8988T (cell line): ENCODE measurements around the gene DMRTA1.
"Not testable (repeated sequence)": the region's sequence is repeated elsewhere in the genome, so short reads cannot be mapped to it uniquely, and the experiment has no call there.

ENCODE experiments used
- DNase-seq: peaks from one replicate; pipeline ENCODE4 v3.0.0; 2011

DMRTA1 gene, protein sequence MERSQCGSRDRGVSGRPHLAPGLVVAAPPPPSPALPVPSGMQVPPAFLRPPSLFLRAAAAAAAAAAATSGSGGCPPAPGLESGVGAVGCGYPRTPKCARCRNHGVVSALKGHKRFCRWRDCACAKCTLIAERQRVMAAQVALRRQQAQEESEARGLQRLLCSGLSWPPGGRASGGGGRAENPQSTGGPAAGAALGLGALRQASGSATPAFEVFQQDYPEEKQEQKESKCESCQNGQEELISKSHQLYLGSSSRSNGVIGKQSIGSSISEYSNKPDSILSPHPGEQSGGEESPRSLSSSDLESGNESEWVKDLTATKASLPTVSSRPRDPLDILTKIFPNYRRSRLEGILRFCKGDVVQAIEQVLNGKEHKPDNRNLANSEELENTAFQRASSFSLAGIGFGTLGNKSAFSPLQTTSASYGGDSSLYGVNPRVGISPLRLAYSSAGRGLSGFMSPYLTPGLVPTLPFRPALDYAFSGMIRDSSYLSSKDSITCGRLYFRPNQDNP

DNA sequence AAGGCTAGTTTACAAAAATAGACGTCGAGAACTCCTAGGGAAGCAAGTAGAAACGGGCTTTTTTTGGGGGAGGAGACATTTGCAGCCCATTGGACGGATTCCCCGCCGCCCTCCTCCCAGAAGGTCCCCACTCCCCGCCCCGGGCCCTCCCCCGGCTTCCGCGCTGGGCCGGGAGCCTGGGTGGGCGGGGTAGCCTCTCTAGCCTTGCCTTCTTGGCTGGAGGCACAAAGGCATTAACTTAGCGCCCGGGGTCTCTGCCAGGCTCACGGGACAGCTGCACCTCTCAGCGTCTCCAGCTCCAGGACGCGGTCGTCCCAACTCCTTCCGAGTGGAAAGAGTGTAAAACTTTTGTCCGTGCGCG lies at the start of gene DMRTA1:
Gene DMRTA1 (plus strand): TSS at position 236 of the 361 bp plus-strand sequence. CDS start 242 bp downstream, outside the sequence.
- peak; percentile 45 for DNase-seq

DNA sequence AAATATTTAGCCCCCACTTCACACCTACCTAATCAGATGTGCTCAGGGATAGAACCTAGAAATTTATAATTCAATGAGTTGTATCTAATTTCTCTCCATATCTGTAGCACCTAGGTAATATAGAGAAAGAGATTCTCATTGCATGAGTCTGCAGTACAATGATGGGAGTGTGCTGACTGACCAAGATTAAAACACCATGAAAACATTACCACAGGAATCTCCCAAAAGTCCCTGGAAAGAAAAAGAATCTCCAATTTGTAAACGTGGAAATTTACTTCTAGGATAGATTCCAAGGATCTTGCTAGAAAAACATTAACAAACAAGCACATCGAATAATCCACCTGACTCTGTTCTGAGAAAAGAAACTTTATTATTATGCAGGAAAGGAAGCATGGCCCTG lies 45.0 kb upstream of the DMRTA1 start:
- no peak for DNase-seq

DNA sequence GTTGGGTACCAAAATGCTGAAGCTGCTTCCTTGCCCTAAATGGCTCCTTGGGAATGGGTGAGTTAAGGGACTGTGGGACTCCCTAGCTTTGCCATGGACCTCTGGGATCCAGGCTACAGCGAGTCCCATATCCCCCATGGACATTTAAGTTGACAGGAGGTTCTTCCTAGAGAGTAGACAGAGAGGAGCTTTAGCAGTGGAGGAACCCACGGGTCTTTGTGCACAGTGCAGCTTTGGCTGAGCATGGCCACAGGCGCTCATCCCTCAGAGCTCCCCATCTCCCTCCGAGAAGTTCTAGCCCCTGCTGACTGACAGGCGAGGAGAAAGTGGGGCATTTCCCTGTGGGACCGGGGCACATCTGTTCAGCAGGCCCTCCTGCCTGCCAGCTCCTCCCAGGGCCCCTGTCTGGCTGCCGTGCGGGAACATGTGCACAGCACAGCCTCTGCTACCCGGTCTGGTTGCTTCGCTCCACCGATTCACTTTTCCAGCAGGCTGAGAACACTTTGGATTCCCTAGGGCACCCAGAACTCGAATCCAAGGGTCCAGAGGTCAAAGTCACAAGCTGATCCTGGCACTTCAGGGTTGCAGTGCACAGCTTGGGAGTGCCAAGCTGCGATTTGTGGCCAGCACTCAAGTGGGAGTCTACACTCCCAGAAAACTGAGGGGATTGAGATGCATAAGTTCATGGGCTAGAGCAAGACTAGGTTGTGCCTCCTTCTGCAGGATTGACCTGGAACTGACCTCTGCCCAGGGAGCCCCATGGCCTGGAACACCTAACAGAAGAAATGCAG lies 40.6 kb upstream of the DMRTA1 start:
- DNase-seq: no peak

DNA sequence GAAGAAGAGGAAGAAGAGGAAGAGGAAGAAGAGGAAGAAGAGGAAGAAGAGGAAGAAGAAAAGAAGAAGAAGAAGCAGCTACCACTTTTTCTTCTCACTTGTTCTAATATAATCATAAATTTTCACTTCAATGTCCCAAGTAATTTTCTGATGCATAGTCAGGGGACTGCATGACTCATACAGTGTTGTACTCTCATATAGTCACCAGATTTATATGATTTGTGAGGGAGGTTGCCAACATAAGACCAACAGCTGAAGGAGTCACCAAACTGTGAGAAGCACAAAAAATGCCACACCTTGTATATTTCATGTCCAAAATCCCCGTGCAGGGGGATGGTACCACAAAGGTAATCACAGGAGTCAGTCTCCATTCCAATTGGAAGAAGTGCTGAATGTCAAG lies 32.7 kb upstream of the DMRTA1 start:
- no peak for DNase-seq

DNA sequence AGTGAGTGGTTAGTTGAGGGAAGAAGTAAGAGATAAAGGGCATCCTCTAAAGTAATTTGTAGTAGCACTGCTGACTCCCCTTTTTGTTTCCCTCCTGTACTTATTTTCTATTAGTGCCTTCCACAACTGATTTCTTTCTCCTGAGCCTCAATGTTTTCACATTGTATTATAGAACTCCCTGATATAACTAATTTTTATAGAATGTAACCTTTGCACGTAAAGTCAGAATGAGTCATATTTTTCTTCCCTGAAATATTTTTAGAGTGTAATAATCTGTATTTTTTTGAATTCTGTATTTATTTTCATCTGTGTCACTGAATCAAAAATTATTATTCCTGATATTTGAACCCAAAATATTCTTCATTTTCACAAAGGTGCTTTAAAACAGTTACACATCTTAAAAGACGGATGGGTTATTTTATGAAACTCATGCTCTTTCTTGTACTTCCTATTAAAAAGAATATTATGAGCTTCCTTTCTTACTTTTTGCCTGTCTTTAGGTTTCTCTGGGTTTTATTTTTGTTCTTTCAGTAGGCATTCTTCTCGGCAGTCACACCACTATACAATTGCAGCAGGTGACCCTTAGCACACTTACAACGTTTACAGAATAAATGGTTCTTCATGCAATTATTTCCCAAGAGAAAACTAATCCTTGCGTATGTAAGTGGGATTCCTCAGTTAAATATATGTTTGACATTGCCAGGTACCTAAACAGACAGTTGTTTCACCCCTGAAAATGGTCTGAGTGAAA lies 30.5 kb upstream of the DMRTA1 start:
- DNase-seq: no peak

DNA sequence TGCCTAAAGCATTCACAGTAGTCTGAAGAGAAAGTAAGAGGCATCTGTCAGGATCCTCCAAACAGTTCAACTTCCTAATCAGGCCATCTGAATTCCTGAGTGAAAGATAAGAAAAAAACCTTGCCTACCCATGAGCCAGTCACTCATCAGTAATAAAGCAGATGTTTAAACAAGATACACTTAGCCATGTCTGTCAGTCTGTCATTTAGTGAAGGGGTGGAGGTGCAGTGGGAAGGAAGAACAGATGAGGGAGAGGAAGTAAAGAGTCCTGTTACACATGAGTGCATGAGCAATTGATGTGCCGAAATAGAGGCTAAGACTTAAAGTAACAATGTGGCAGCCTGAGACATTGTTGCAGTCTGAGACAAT lies 29.9 kb upstream of the DMRTA1 start:
- no peak for DNase-seq

DNA sequence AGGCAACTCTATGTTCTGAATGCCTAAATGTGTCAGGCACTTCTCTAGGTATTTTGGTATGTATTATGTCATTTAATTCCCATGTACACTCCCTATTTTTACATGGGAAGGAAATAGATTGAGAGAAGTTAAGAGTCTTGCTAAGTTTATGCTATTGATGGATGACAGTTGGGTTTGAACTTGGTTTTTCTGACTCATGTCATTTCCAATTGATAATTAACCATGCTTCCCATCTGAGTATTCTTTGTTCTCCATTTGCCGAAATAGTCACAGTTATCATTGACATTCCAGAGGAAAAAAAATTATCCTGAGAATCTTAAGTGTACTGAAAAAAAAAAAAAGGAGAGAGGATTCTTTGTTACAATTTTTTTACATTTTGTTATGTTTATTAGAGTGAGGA lies 23.1 kb upstream of the DMRTA1 start:
- no peak for DNase-seq

DNA sequence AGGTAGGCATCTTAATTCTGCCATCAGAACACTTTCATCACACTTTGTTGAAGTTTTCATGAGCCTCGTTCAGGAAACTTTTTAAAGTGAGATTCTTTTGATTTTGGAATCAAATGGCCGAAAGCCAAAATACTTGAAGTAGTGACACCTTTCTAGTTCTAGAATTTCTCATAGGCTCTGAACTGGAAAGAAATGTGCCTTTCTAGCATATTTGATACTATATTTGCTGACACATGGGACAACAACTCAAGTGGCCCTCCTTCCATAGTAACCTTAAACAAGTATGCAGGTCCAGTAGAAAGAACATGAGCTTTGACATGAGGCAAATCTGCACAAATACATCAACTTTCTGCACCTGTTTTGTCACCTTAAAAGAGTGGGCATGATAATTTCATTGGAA lies 22.0 kb upstream of the DMRTA1 start:
- no peak for DNase-seq

DNA sequence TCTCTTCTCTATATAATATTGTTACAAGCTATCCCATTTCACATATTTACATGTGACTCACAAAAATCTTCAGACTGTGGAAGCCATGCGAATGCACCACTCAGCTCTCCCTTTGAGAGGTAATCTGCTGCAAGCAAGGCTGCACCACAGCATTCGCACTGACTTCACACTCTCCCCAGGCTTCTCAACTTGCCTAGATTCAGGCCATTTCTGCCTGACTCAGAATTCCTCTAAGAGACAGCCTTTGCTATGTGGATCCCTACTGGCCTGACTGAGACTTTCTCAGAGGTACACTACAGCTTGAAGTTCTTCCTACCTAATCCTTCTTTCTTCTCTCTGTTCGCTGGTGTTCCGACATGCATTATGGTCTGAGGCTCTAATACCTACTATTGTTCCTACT lies 21.1 kb upstream of the DMRTA1 start:
- DNase-seq: no peak

DNA sequence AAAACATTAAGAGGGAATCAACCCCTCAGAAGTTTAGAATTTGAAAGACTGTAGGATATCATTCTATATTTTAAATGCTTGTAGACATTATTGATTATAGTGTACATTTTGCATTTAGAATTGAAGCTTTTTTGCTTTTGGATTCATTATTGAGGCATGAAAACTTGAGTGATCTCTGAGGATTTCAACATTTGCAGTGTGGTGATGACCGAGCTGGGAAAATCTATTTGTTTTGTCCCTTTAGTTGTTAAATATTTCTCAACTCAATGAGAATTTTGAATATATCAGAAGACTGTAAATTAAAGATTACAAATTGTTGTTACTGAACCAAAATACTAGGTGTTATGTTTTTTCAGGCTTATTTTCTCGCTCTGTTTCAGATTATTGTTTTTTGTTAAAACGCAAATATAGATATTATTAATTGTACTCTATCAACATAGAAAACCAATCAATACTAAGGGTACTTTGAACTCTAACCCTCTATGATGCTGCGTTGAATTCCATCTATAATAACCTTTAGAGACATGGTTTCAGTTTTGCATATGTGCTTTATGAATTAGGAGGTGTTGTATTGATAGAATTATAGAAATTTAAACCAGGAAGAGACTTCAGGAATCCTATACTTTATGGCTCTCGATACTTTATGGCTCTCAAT lies 19.3 kb upstream of the DMRTA1 start:
- no peak for DNase-seq

DNA sequence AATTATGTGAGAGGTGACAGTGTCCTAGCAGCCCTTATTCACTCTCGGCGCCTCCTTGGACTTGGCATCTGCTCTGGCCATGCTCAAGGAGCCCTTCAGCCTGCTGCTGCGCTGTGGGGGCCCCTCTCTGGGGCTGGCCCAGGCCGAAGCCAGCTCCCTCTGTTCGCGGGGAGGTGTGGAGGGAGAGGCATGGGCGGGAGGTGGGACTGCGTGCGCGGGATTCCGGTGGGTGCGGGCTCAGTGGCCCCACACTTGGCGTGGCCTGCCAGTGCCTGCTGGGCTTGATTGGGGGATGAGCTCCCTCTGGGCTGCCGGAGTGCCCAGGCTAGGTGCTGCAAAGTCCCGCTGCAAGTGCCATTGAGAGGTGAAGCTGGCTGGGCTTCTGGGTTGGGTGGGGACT lies 12.9 kb upstream of the DMRTA1 start:
- no peak for DNase-seq

DNA sequence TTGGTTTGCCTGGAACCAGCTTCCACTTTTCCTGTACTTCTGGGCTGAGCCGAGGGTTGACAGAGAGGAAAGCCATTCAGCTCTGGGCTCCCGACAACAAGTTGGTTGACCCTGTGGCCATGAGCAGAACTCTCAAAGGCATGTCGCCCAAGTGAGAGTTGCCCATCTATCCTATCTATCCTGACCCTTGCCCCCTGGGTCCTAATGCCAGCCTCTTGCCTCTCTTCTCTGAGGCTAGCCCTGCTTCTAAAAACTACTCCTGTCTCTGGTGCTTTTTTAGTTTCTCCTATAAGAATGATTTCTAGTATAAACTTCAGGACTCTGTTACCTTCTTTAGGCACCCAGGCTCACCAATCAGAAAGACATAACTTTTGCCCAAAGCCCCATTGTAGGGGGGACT lies 11.4 kb upstream of the DMRTA1 start:
- DNase-seq: not testable (repeated sequence)

DNA sequence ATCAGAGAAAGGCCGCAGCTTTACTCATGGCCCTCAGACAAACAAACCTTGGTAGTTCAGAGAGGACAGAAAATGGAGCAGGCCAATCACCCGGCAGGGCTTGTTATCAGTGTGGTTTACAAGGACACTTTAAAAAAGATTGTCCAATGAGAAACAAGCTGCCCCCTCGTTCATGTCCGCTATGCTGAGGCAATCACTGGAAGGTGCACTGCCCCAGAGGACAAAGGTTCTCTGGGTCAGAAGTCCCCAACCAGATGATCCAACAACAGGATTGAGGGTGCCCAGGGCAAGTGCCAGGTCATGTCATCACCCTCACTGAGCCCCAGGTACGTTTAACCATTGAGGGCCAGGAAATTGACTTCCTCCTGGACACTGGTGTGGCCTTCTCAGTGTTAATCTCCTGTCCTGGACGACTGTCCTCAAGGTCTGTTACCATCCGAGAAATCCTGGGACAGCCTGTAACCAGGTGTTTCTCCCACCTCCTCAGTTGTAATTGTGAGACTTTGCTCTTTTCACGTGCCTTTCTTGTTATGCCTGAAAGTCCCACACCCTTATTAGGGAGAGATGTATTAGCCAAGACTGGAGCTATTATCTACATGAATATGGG lies 9.1 kb upstream of the DMRTA1 start:
- DNase-seq: not testable (repeated sequence)

DNA sequence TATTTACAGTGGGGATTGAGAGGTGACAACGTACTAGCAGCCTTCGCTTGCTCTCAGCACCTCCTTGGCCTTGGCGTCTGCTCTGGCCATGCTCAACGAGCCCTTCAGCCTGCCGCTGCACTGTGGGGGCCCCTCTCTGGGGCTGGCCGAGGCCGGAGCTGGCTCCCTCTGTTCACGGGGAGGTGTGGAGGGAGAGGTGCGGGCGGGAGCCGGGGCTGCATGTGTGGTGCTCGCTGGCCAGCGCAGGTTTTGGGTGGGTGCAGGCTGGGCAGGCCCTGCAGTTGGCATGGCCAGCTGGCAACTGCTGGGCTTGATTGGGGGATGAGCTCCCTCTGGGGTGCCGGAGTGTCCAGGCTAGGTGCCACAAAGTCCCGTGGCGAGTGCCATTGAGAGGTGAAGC lies 5.8 kb upstream of the DMRTA1 start:
- DNase-seq: no peak

DNA sequence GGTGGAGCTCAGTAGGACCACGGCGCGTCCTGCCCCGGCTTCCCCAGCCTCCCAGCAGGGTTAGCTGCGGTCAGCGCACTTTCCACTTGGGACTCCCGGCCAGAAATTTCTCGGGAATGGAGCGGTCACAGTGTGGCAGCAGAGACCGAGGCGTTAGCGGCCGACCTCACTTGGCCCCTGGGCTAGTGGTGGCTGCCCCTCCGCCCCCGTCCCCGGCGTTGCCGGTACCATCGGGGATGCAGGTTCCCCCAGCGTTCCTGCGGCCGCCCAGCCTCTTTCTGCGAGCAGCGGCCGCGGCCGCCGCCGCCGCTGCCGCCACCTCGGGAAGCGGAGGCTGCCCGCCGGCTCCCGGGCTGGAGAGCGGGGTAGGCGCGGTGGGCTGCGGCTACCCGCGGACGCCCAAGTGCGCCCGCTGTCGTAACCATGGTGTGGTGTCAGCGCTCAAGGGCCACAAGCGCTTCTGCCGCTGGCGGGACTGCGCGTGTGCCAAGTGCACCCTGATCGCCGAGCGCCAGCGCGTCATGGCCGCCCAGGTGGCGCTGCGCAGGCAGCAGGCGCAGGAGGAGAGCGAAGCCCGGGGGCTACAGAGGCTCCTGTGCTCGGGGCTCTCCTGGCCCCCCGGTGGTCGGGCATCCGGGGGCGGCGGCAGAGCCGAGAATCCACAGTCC lies 460 bp downstream of the DMRTA1 start:
- peak; percentile 37 for DNase-seq

DNA sequence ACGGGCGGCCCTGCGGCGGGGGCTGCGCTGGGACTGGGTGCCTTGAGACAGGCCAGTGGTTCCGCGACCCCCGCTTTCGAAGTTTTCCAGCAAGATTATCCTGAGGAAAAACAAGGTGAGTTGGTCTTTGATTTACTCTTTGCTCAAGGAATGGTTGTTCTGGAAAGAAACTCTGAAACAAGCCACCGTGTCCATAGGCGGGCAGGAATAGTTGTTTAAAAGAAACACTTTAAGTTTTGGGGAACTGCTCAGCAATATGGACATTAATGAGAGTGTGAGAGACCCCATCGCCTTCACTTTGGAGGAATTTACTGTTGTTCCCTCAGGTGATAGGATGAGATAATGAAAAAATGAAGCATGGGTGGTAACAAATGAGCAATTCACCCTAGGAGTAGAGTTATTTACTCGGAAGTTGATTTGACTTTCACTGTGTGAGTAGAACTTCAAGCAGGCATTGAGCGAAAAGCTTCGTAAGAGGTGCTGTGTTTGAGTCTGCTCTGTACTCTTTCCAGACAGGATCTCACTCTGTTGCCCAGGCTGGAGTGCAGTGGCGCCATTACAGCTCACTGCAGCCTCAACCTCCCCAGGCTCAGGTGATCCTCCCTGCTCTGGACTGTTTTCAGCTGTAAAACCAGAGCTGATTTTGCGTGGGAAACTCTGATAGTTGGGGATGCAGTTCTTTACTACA lies 1.1 kb downstream of the DMRTA1 start:
- DNase-seq: no peak

DNA sequence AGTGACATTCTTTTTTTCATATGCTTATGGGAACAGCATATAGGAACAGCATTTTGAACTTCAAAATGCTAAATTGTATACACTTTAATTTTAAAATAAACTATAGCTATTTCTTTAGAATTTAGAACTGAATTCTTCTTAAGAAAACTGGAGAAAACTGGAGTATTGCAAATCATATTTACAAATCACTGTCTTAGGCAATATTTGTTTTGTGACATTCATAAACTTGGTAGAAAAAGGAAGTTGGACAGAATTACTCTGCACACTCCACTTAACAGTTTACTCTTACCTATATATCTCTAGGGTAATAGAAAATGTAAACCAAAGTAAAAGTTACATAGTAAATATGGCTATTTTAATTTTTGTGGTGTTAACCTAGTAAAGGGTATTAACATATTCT lies 3.1 kb downstream of the DMRTA1 start:
- no peak for DNase-seq

DNA sequence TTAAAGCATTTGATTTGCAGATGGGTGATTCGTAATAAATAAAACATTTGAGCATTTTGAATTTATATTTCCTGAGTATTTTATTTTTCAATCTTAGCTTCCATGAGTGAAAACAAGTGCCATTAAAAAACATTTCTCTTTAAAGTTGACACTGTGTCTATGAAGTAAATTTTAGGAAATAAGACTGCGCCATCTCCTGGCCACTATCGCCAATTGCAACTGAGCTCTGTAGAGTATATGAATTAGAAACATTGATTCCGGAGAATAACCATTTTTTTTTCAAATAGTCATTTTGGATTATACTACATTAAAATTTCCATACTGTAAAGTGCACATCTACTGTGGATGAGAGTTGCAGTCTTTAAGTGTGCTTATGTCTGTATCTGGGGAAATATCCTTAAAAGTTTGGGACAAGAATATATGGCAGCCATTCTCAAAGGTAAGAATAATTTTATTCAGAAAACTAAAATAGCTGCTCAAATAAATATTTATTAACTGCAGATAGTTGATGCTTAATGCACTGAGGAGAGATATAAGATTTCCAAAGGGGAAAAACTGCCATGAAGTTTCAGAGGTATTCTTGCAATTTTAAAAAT lies 5.9 kb downstream of the DMRTA1 start:
- no peak for DNase-seq

DNA sequence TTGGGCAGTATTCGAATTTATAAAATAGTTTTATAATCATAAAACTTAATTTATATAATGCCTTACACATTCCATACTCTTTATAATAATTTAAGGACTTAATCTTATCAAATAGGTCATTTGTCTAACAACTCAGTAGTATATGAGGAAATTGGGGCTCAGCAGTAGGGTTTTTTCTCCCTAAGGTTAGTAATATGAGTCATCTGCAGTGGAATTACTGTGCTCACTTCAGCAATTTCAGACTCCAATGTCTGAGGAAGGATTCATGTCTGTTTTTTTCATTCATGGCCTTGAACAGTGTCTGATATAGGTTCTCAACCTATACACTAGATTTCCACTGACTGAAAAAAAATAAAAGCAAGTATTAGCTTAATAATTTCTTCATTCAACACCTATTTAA lies 7.4 kb downstream of the DMRTA1 start:
- no peak for DNase-seq

DNA sequence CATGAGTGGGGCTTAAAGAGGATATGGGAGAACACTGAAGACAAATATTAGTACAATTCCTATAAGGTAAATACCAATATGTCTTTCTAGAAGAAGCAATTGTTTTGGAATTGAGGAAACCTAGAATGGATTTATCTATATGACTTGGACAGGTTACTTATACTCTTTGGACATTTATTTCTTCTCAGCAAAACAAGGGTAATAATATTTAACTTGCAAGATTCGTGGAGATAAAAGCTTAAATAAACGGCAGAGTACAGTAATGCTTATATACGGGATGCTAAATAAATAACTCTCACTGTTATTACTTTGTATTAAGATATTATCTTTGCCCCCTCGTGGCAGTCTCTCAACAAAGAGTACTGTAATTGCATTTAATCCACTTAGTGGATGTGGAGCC lies 8.6 kb downstream of the DMRTA1 start:
- DNase-seq: no peak

DNA sequence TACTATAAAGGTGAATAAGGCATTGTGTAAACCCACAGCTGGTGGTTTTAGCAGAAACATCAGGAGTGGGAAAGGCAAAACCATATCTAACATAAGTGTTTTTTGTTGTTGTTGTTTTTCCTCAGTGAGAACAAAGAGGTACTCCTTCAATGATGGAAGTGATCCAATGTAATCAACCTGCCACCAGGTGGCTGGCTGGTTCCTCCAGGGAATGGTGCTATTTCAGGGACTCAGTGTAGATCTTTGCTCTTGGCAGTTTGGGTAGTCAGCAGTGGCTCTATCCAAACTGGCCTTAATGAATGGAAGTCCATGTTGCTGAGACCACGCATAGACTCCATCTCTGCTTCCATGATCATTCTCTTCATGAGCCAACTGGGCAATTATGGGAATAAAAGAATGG lies 10.8 kb downstream of the DMRTA1 start:
- no peak for DNase-seq
